Islet precursor cell (in vitro differentiated cells): ENCODE data around the gene MCRIP2.
A peak's percentile ranks its signal among the peaks of the same experiment; 100 is the strongest.

Source experiments
- DNase-seq: peaks from one replicate; pipeline ENCODE4 v3.0.0-alpha.2; 2018

Gene MCRIP2

GRCh38 chr16:649631-650030 is 8.0 kb downstream of the MCRIP2 start:
- no peak for DNase-seq

- no peak for DNase-seq
Observed at GRCh38 chr16:651844-652243, 10.2 kb downstream of the MCRIP2 start.

DNA sequence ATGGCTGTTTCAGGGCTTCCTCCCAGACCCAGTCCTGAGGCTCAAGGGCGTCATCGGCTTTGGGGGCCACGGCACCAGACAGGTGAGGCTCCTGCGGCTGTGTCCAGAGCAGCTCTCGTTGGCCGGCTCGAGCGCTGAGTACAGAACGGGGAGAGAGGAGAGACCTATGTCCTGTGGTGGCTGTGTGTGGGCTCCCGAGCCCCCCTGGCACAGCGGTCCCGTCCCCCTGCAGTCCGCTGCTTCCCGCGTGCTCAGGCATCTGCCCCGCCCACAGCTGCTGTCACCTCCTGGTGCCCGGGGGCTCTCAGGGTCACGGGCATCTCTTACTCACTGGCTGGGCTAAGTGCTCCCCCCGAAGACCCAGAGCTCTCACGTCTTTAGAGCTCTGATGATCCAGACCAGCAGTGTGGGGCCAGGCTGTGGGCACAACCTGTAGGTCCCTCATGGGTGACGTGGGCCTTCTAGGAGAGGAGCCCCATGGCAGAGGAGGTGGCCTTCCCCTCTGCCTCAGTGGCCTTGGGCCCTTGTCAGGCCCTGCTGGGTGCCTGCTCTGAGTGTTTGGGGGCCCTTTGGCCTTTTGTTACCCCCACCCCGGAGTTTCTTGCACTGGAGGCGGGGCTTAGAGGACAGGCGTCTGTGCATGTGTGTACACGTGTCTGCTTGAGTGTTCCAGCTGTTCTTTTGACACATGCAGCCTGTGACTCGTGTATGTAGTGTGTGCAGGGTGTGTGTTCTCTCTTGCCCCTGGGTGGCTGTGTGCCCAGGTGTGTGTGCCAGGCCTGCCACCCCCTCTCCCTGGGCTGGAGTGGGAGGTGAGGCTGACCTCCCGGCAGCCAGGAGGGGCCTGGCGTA is 11.1 kb downstream of the MCRIP2 start:
- no peak for DNase-seq

GRCh38 chr16:654034-654433 is 12.4 kb downstream of the MCRIP2 start:
- DNase-seq: no peak

DNA sequence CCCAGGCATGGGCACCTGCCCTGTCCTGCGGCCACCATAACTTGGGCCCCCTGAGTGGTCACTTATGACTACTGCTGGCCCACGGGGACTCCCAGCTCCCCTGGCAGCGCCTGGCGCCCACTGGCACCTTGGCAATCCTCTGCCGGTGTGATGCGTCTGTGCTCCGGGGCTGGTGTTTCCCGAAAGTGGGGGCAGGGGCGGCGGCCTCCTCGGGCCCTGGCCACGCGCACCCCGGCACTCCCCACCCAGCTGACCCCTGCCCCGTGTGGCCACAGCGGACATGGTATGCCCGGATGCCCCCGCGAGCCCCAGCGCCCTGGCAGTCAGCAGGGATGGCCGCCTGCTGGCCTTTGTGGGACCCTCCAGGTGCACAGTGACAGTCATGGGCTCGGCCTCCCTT is 15.9 kb downstream of the MCRIP2 start:
- no peak for DNase-seq

GRCh38 chr16:658679-659571 is 17.3 kb downstream of the MCRIP2 start:
- DNase-seq: no peak

DNA sequence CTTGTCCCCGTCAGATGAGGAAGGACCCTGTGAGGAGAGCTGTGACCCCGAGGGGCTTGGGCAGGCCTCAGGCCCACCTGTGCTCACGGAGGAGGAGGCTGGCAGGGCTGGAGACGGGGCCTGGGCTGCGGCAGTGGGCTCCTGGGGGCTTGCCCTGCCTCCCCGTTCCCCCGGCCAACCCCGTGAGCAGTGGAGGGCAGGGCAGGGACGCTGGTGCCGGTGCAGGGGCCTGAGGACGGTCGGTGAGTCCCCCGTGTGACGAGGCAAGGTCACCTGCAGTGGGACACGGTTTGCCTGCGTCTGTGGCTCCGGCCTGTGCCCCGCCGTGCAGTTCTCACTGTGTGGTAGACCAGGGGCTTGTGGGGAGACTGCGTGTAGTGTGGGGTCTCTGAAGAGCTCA is 18.0 kb downstream of the MCRIP2 start:
- DNase-seq: no peak

- no peak for DNase-seq
Observed at GRCh38 chr16:660132-660458, 18.5 kb downstream of the MCRIP2 start.

GRCh38 chr16:660459-661183 is 19.0 kb downstream of the MCRIP2 start:
- peak; percentile 96 for DNase-seq

DNA sequence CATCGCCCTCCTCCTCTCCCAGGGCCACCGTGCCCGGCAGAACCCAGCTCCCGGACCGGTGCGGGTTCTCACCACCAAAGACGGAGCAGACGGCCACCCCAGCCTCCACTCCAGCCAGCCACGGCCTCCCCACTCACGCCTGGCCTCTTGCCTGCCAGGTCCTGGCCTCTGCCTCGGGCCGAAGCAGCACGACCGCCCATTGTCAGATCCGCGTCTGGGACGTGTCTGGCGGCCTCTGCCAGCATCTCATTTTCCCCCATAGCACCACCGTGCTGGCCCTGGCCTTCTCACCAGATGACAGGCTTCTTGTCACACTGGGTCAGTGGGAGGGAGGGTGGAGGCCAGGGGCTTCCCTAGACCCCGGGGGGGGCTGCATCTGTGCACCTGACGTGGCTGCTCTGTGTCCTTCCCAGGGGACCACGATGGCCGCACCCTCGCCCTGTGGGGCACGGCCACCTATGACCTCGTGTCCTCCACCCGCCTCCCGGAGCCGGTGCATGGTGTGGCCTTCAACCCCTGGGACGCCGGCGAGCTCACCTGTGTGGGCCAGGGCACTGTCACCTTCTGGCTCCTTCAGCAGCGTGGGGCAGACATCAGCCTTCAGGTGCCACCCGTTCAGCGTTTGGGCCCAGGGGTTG is 19.7 kb downstream of the MCRIP2 start:
- DNase-seq: no peak

DNA sequence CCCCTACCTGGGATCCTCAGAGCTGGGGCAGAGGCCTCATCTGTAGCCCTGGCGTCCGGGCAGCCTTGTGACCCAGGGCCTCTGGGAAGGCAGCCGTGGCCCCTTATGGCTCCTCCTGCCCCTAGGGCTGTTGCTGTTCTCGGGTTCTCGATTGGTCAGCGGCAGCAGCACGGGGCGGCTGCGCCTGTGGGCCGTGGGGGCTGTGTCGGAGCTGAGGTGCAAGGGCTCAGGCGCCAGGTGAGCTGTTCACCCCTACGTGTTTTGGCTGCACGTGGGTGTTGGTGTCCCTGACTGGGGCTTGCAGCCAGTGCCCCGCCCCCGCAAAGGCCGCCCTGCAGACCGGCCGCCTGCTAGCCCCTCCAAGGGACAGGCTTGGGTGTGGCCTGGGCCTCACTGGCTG is 20.5 kb downstream of the MCRIP2 start:
- no peak for DNase-seq

DNA sequence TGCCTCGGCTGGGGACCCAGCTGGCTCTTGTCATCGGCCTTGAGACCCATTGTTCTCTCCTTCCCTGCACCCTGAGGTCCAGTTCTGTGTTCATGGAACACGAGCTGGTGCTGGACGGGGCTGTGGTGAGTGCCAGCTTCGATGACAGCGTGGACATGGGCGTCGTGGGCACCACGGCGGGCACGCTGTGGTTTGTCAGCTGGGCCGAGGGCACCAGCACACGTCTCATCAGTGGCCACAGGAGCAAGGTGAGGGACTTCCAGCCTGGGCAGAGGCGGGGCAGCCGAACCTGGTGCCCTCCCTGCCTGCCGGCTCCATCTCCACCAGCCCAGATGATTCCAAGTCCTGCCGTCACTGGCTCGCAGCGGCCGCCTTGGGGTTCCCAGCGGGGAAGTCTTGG is 21.0 kb downstream of the MCRIP2 start:
- no peak for DNase-seq

- DNase-seq: no peak
Observed at GRCh38 chr16:666572-666971, 24.9 kb downstream of the MCRIP2 start.

GRCh38 chr16:667113-667779 is 25.6 kb downstream of the MCRIP2 start:
- no peak for DNase-seq

- peak; percentile 96 for DNase-seq
Observed at GRCh38 chr16:667780-668518, 26.3 kb downstream of the MCRIP2 start, which contains the start of gene RHOT2. TSS of gene RHOT2 (plus strand) at chr16:668132. CDS start at chr16:668200, 68 bp downstream.

DNA sequence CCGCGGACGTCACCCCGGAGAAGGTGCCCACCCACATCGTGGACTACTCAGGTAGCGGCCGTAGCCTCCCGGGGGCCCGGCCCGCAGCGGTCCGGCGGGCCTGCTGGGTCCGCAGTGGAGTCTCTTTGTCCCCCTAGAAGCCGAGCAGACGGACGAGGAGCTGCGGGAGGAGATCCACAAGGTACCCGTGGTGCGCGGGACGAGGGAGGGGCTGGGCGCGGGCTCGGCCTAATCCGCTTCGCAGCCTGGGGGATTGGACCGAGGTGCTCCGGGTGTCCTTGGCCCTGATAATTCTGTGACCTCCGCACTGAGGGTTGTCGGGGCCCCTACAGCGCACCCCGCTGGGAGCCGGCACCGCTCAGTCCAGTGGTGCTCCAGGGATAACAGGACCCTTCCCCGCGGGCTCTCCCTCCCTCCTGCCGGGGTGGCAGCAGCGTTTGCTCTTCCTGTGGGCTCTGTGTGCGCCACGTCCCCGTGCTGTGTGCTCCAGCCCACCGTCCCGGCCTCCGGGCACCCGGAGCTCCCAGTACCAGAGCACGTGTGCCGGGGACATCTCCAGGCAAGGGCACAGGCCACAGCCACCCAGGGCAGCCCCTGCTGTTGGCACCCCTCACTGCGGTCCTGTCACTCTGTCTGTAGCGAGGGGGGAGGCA is 27.0 kb downstream of the MCRIP2 start:
- DNase-seq: no peak

GRCh38 chr16:669666-670065 is 28.0 kb downstream of the MCRIP2 start:
- no peak for DNase-seq

DNA sequence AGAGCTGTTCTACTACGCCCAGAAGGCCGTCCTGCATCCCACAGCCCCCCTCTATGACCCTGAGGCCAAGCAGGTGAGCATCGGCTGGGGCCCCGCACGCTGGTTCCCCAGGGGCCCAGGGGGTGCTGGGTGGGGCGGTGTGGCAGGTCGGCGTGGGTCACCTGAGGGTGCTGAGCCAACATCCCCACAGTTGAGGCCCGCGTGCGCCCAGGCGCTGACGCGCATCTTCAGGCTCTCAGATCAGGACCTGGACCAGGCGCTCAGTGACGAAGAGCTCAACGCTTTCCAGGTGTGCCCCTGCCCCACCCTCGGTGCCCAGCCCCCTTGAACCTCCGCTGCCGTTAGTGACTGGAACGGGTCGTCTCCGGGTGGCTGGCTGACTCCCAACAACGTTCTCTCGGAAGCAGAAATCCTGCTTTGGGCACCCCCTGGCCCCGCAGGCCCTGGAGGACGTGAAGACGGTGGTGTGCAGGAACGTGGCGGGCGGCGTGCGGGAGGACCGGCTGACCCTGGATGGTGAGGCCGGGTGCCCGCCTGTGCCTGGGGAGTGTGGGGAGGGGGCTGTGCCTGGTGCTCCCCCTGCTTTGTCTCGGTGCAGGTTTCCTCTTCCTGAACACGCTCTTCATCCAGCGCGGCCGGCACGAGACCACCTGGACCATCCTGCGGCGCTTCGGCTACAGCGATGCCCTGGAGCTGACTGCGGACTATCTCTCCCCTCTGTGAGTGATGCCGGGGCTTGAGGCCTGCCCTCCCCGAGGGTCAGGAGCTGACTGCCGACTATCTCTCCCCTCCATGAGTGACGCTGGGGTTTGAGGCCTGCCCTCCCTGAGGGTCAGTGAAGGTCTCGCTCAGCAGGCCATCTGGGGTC is 29.1 kb downstream of the MCRIP2 start:
- DNase-seq: no peak

DNA sequence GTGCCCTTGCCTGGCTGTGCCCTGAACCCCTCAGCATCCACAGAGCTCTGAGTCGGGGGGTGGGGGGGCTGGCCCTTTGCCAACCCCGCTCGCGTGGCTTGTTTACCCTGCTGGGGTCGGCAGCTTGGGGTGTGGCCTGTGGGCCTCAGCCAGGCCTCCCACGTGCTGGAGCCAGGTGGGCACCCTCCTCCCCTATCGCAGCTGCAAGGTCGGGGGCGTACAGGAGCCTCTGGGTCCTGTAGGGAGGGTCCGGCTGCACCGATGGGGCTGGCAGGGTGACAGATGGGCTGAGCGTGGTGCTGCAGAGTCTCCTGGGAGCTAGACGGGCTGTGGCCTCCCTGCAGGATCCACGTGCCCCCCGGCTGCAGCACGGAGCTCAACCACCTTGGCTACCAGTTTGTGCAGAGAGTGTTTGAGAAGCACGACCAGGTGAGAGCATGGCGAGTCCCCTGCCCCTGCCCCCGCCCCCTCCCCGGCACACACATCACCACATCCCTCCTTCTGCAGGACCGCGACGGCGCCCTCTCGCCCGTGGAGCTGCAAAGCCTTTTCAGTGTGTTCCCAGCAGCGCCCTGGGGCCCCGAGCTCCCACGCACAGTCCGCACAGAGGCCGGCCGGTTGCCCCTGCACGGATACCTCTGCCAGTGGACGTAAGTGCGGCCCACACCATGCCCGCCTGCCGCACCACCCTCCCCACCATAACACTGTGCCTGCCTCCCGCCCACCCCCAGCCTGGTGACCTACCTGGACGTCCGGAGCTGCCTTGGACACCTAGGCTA is 29.9 kb downstream of the MCRIP2 start:
- no peak for DNase-seq
